Left renal cortex interstitium (tissue), 4 donors: ENCODE measurements around the gene JRKL. TPM values are rescaled to one million over a fixed set of nuclear protein-coding genes. Genes with fewer than 3 reads are reported as not detected.

Source experiments
- DNase-seq, 4 donors: peaks; one replicate each; pipeline ENCODE4 v3.0.0-alpha.2; 2013; ENCODE audit warnings: low read depth in 4 of 4, low spot score in 2 of 4, missing footprints in 1 of 4
- polyA plus RNA-seq, 4 donors: library from polyadenylated mRNA; unstranded; fragments of 120-200 nt; gene quantifications; one replicate each; pipeline ENCODE4 v1.2.1, GENCODE V29; 2013; ENCODE audit not compliant: insufficient read length in 4 of 4

Gene JRKL
- polyA plus RNA-seq = 10 to 100 TPM; 19.9 to 25.6 (median 22.9) TPM

- peak; percentile 83 to 94 (median 92) for DNase-seq
Observed at GRCh38 chr11:96389720-96390487, at the start of gene JRKL, which contains the start of gene CCDC82. TSS of gene JRKL (plus strand) at chr11:96390013. CDS start at chr11:96390650, 637 bp downstream. TSS of gene CCDC82 (minus strand) at chr11:96389912. CDS start at chr11:96384747, 5,165 bp downstream.

DNA sequence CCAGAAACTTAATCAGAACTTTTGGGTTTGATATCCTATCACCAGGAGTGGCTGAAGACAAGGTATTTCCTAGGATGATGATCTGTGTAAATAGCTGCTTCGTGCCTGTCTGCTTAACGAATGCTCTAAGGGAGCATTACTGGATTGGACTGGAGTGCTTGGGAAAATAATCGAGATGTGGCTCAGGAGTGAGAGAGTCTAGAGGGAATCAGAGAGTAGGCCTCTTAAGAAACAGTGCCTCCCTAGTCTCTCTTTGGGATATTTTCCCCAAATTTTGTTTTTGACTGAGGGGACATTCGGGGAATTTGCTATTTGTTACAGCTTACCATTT, 49.3 kb upstream of the JRKL start:
- DNase-seq = no peak

- DNase-seq = no peak
Observed at GRCh38 chr11:96341211-96342013, 48.4 kb upstream of the JRKL start.

DNA sequence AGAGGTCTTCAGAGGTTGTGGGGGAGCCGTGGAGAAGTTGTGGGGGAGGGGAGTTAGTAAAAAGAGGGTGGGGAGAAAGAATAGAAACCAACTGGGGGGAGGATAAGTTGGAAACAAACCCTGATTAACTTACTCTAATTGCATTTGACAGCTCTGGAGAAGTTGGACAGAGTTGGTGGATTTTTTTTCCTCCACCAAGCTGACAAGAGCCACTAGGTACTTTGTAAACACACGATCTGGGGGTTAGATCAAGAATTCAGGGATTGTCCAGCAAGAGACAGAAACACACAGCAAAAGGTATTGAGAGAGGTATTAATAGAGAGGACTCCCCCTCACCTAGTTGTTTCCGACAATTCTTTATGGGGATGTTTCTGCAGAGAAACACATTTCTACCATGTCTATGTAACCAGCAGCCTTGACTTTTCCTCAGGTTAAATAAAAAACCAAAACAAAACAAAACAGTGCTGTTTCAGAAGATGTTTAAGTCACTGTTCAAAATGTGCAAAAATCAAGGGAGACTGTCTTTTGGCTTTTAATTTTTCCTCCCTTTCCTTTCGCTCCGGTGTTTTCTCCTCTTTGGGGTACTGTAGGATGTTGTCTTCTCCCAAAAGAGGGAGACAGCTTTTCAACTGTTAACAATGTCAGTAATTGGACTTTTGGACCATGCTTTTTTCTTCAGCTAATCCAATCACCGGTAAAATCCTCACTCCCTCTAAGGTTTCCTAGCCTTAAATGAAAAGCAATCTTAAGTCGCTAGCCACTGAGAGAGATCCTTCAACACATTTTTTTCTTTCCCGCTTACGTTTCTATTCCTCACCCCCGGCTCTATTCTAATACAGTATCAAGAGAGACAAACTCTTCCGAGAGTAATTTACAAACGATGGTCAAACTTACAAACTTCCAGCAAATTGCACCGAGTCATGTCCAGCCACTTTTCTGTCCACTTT, 47.5 kb upstream of the JRKL start:
- no peak for DNase-seq

GRCh38 chr11:96342961-96343711, 46.7 kb upstream of the JRKL start, which contains the start of gene MAML2:
TSS of gene MAML2 (minus strand) at chr11:96343195. CDS start at chr11:96341895, 1,300 bp downstream.
- peak in 3 of 4 donors; percentile 79 to 88 (median 84) for DNase-seq

DNA sequence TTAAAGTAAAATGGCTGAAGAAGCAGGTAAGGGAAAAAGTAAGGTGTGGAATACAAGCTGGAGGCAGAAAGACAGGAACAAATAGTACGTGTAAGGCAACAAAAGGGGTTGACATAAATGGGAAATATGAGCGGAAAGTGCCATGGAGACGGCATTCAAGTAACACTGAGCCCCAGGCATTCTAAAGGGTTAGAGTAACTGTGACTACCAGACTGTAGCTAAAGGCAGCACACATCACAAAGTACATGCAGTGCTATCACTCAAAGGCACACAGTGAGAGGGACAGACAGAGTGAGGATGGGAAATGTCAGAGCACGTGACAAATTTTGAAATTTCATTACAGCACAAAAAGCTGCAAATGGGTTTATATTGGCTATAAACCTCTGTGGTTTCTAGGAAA, 33.0 kb upstream of the JRKL start:
- DNase-seq = no peak

DNA sequence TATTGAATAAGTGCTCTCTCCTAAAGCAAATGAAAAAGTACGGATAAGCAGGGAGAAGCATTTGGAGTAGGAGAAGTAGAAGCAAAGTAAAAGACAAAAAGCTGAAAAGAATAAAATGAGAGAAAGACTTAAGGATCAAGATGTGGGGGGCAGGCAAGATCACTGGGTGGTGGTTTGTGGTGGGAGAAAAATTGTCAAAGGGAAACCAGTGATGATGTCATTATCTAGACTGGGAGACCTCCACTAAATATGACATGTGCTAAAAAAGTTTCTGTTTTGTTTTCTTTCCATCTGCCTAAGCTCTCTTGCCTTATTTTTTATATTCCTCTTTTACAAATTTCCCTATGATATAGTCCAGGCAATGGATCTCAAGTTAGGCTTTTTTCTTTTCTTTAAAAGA, 32.0 kb upstream of the JRKL start:
- DNase-seq = no peak

DNA sequence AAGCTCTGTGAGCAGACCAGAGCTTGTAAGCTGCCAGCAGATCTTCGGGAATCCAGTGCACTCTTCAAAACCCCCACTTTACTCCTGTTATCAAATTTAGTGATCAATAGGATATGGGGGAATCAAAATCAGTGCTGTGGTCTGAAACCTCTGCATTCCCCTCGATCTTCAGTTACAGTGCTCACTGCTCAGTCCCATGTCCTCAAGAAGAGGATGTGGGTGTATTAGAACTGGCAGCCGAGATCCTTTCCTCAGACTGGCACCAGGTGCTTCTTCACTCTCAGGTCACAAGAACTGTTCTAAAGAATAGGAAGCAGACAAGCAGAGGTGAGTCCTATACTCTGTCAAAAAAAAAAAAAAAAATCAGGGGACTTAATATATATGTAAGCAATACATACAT, 31.5 kb upstream of the JRKL start:
- no peak for DNase-seq

DNA sequence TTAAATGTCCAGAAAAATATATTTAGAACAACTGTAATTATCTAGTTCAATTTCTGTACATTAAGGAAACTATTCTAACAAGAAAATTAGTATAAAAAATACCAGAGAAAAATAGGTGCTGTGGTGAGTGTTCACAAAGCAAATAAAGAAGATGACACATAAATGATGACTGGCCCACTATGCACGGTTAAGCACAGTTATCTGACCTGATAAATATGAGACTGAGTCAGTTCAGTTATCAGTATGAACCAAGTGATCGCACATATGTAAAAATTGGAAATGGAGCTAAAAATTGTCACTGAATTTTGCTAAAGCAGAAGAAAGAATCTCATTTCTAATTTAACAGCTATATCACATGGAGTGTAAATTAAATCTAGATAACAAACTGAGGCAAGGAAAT, 28.0 kb upstream of the JRKL start:
- no peak for DNase-seq

DNA sequence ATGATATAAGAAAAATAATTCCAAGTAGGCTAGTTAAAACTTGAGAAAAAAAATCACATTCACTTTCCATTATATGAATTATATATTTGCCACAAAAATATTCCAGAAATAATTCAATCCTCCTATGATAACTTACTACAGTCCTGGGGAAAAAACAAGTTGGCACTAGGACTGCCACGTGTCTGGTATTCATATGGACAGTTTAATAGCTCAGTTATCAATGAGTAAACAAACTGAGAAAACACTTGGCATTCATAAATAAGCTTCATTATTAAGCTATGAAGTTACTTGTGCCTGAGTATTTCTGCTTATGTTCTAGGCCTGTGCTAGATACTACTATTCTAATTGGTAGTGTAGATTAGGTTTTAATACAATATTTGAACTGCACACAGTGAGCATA, 24.3 kb upstream of the JRKL start:
- DNase-seq = no peak

GRCh38 chr11:96366024-96366423, 23.8 kb upstream of the JRKL start:
- DNase-seq = no peak

DNA sequence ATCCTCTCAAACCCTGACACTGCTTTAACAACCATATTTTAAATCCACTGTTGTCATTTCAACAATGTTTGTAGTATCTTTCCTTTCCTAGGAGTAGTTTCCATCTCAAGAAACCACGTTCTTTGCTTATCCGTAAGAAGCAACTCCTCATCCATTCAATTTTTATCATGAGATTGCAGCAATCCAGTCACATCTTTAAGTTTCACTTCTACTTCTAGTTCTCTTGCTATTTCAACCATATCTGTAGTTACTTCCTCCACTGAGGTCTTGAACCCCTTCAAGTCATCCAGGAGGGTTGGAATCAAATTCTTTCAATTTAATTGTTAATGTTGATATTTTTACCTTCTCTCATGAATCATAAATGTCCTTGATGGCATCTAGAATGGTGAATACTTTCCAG, 22.5 kb upstream of the JRKL start:
- no peak for DNase-seq

DNA sequence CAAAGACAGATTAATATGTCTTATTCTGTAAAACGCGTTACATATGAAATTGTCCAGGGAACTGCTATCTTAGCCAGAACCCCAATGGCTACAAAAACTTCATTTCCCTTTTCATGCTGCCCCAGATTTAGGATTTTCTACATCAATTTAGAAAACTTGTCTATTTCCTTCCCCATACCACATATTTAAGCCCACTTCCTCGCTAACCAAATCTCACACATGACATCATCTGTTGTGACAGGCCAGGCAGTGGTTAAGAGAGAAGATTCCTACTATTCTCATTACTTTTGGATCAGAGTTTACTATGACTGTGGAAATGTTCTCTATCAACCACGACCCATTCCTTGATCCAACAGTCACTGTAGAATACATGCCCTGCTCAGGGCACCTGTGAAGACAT, 16.0 kb upstream of the JRKL start:
- DNase-seq = no peak

GRCh38 chr11:96376796-96377195, 13.0 kb upstream of the JRKL start:
- no peak for DNase-seq

GRCh38 chr11:96384156-96384555, 5.7 kb upstream of the JRKL start:
- DNase-seq = no peak

- DNase-seq = no peak
Observed at GRCh38 chr11:96385187-96385586, 4.6 kb upstream of the JRKL start.

GRCh38 chr11:96388891-96389719, 708 bp upstream of the JRKL start:
- peak; percentile 62 to 72 (median 66) for DNase-seq

DNA sequence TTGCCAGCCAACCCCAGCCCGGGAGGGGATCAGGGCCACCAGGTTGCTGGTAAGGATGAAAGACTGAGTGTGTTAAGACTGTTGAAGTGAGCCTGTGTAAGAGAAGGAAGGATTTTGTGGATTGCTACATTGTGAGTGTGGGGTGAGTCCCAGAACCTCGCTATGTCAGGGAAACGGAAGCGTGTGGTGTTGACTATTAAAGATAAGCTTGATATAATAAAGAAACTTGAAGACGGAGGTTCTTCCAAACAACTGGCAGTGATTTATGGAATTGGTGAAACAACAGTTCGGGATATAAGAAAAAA, 627 bp downstream of the JRKL start:
- DNase-seq = no peak

GRCh38 chr11:96391698-96392307, 2.0 kb downstream of the JRKL start:
- DNase-seq = no peak
